Measurements from ENCODE around the gene WDR13.
"Not testable (repeated sequence)": the region's sequence is repeated elsewhere in the genome, so short reads cannot be mapped to it uniquely, and the experiment has no call there.

Gene WDR13

DNA sequence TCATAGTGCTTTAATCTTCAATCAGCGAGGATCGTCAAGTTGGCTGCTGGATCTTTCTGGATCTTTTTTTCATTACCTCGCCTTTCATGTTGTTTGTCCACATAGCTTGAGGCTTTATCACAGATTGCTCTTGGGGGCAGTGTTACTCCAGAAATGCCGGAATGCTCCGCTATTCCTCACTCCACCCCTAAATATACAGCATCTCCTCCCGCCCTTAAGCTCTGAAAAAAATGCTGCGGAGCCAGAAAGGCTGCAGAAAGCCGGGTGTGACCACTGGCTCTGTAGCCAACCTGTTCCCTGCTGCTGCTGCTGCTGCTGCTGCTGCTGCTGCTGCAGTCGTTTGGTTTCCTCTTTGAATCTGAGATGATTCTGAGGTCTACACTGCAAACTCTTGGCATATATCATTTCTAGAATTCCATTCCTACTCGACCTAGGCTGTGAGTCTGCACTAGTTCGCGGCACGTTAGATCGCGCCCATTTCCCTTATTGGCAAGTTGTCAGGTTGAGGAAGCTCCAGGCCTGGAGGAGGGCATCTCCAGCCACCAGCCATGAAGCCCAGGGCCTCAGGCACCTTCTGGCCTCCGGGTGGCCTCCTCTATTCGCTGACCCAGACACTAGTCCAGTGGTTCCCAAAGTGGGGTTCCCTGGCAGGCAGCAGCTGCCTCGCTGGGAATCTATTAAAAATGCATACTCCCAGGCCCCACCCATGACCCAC, 34.2 kb downstream of the WDR13 start:
- H3K27me3 ChIP-seq (ENCODE audit: insufficient read depth, low read length): no peaks in the 10 kb centered on the region
- no peaks in the 10 kb centered on the region for H3K4me1 ChIP-seq (ENCODE audit: insufficient read depth, low read length)
- H3K36me3 ChIP-seq (ENCODE audit: insufficient read depth, low read depth, low read length): no peaks in the 10 kb centered on the region
- H3K4me3 ChIP-seq (ENCODE audit: low read length): no peak overlapping the region
- no peak overlapping the region for H3K9ac ChIP-seq (ENCODE audit: low read depth, low read length)
- H3K27ac ChIP-seq (ENCODE audit: low read length): no peak overlapping the region
- H3K9me3 ChIP-seq (ENCODE audit: insufficient read depth, low read depth, low read length): no peaks in the 10 kb centered on the region

DNA sequence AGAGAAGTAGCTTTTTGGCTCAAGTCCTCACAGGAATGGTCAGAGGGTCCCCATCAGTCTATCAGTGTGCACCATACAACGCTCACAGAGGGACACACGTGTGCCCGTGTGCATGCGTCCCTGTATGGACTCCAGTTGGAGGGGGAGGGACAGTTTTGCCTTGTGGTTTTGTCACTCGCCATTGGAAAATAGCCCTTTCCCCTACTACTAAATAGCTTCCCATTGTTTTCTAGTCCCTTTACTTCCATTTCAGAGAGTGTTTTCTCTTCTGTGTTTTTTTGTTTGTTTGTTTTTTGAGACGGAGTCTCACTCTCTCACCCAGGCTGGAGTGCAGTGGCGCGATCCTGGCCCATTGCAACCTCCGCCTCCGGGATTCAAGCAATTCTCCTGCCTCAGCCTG, 34.9 kb downstream of the WDR13 start:
- H3K4me3 ChIP-seq (ENCODE audit: low read length): no peak overlapping the region
- no peak overlapping the region for H3K9ac ChIP-seq (ENCODE audit: low read depth, low read length)
- no peaks in the 10 kb centered on the region for H3K4me1 ChIP-seq (ENCODE audit: insufficient read depth, low read length)
- no peak overlapping the region for H3K27ac ChIP-seq (ENCODE audit: low read length)
- H3K36me3 ChIP-seq (ENCODE audit: insufficient read depth, low read depth, low read length): no peaks in the 10 kb centered on the region
- no peaks in the 10 kb centered on the region for H3K27me3 ChIP-seq (ENCODE audit: insufficient read depth, low read length)
- H3K9me3 ChIP-seq (ENCODE audit: insufficient read depth, low read depth, low read length): no peaks in the 10 kb centered on the region

DNA sequence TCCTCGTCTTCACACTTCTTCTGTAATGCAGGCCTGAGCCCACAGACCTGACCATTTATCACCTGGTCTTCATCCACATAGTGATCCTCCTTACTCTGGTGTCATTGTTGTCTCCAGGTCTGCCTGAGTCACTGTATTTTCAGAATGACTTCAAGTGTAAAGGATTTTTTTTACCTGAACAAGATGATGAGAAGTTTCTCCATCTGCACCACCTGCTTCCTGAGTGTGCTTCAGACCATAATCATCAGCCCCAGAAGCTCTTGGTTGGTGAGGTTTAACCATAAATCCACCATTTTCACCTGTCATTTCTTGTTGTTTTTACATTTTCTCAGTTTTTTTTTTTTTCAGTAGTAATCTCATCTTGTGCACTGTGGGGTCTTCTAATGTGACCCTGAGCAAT, 39.0 kb downstream of the WDR13 start:
- Histone ChIP-seq H3K9me3 (ENCODE audit: insufficient read depth, low read depth, low read length) (no peaks in the 10 kb centered on the region), H3K9ac (ENCODE audit: low read depth, low read length) (no peak overlapping the region), H3K27me3 (ENCODE audit: insufficient read depth, low read length) (no peaks in the 10 kb centered on the region), H3K4me1 (ENCODE audit: insufficient read depth, low read length) (no peaks in the 10 kb centered on the region), H3K36me3 (ENCODE audit: insufficient read depth, low read depth, low read length) (no peaks in the 10 kb centered on the region), H3K27ac (ENCODE audit: low read length) (no peak overlapping the region), H3K4me3 (ENCODE audit: low read length) (no peak overlapping the region)

DNA sequence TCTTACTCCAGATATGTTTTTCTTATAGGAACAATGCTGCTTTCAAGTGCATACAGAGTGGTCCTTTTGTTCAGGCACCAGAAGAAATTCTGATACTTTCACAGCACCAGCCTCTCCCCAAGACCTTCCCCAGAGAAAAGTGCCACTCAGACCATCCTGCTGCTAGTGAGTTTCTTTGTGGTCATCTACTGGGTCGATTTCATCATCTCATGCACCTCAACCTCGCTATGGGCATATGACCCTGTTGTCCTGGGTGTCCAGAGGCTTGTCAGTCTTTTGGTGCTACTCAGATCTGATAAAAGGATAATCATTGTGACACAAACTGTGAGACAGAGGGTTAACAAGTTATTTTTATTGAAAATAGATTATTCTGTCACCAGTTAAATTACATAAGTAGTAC, 39.5 kb downstream of the WDR13 start:
- Histone ChIP-seq H3K4me3 (ENCODE audit: low read length) (no peak overlapping the region), H3K9me3 (ENCODE audit: insufficient read depth, low read depth, low read length) (no peaks in the 10 kb centered on the region), H3K36me3 (ENCODE audit: insufficient read depth, low read depth, low read length) (no peaks in the 10 kb centered on the region), H3K9ac (ENCODE audit: low read depth, low read length) (no peak overlapping the region), H3K4me1 (ENCODE audit: insufficient read depth, low read length) (no peaks in the 10 kb centered on the region), H3K27ac (ENCODE audit: low read length) (no peak overlapping the region), H3K27me3 (ENCODE audit: insufficient read depth, low read length) (no peaks in the 10 kb centered on the region)

DNA sequence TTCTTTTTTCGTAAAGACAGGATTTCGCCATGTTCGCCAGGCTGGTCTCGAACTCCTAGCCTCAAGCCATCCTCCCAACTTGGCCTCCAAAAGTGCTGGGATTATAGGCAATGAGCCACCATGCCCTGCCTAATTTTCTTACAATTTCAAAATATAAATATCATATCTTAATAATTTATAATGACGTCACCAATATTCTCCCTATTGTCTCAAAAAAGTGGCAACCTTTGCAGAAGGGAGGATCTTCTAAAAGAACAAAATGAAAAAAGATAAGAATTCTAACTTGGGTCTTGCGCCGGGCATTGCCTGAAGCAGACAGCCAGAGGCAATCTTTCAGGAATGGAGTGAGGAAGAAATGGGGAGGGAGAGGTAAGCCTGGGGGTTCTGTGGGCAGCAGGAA, 48.4 kb downstream of the WDR13 start:
- H3K27me3 ChIP-seq (ENCODE audit: insufficient read depth, low read length): no peaks in the 10 kb centered on the region
- no peaks in the 10 kb centered on the region for H3K36me3 ChIP-seq (ENCODE audit: insufficient read depth, low read depth, low read length)
- H3K9ac ChIP-seq (ENCODE audit: low read depth, low read length): no peak overlapping the region
- no peak overlapping the region for H3K4me3 ChIP-seq (ENCODE audit: low read length)
- H3K4me1 ChIP-seq (ENCODE audit: insufficient read depth, low read length): peaks cover 6% of the 10 kb centered on the region; the same call in 1 of the 2 replicates
- no peaks in the 10 kb centered on the region for H3K9me3 ChIP-seq (ENCODE audit: insufficient read depth, low read depth, low read length)
- no peak overlapping the region for H3K27ac ChIP-seq (ENCODE audit: low read length)

DNA sequence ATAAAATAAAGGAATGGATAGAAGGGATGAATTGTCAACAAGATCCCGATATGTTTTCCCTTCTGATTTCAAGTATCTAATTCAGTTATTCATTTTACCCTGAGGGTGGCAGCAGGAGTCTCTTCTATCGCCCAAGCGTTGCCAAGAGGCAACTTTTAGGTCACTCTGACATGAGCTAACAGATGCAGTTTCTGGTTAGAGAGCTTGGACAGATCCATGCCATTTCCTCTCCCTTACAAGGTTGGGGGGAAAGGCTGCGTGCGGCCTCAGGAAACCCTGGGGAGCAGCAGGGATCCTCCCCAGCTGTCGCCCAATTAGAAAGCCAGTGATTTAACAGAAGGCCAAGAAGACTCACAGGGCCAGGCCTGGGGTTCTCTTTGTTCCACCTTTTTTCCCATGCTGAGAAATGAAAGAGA, 51.1 kb downstream of the WDR13 start:
- peaks cover 6% of the 10 kb centered on the region; the same call in 1 of the 2 replicates for H3K4me1 ChIP-seq (ENCODE audit: insufficient read depth, low read length)
- H3K9ac ChIP-seq (ENCODE audit: low read depth, low read length): no peak overlapping the region
- no peak overlapping the region for H3K27ac ChIP-seq (ENCODE audit: low read length)
- no peaks in the 10 kb centered on the region for H3K36me3 ChIP-seq (ENCODE audit: insufficient read depth, low read depth, low read length)
- no peak overlapping the region for H3K4me3 ChIP-seq (ENCODE audit: low read length)
- no peaks in the 10 kb centered on the region for H3K27me3 ChIP-seq (ENCODE audit: insufficient read depth, low read length)
- no peaks in the 10 kb centered on the region for H3K9me3 ChIP-seq (ENCODE audit: insufficient read depth, low read depth, low read length)

DNA sequence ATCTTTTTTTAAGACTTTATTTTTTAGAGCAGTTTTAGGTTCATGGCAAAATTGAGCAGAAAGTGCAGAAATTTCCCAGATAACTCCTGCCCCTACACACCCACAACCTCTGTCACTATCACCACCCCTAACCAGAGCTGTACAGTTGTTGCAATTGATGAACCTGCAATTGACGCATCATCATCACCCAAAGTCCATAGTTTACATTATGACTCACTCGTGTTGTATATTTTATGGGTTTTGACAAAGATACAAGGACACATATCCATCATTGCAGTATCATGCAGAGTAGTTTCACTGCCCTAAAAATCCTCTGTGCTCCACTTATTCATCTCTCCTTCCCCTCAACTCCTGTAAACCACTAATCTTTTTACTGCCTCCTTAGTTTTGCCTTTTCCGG, 51.8 kb downstream of the WDR13 start:
- H3K9ac ChIP-seq (ENCODE audit: low read depth, low read length): no peak overlapping the region; the same call in 1 of the 2 replicates
- no peaks in the 10 kb centered on the region for H3K27me3 ChIP-seq (ENCODE audit: insufficient read depth, low read length)
- no peak overlapping the region for H3K27ac ChIP-seq (ENCODE audit: low read length)
- H3K4me1 ChIP-seq (ENCODE audit: insufficient read depth, low read length): peaks cover 6% of the 10 kb centered on the region; the same call in 1 of the 2 replicates
- H3K36me3 ChIP-seq (ENCODE audit: insufficient read depth, low read depth, low read length): no peaks in the 10 kb centered on the region
- H3K9me3 ChIP-seq (ENCODE audit: insufficient read depth, low read depth, low read length): no peaks in the 10 kb centered on the region
- H3K4me3 ChIP-seq (ENCODE audit: low read length): peak overlapping the region; percentile 41; the same call in 1 of the 2 replicates

DNA sequence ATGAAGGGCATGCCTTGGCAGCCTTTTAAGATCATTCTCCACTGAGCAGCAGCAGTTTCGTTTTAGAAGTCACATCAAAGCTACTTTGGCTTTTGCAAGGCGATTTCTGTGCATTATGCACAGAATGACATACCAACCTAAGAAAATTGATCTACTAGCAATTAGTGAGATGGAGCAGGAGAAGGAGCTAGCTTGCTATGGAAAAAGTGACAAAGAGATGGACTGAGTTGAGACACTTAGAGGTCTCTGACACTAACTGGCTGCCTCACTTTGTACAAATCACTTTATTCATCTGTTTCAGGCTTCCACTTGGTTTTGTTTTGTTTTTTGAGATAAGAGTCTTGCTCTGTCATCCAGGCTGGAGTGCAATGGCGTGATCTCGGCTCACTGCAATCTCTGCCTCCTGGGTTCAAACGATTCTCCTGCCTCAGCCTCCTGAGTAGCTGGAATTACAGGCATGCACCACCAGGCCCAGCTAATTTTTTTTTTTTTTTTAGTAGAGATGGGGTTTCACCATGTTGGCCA, 54.8 kb downstream of the WDR13 start:
- not testable (repeated sequence) for H3K9ac ChIP-seq (ENCODE audit: low read depth, low read length); H3K4me1 ChIP-seq (ENCODE audit: insufficient read depth, low read length); H3K27me3 ChIP-seq (ENCODE audit: insufficient read depth, low read length); H3K36me3 ChIP-seq (ENCODE audit: insufficient read depth, low read depth, low read length); H3K9me3 ChIP-seq (ENCODE audit: insufficient read depth, low read depth, low read length); H3K4me3 ChIP-seq (ENCODE audit: low read length); H3K27ac ChIP-seq (ENCODE audit: low read length)

DNA sequence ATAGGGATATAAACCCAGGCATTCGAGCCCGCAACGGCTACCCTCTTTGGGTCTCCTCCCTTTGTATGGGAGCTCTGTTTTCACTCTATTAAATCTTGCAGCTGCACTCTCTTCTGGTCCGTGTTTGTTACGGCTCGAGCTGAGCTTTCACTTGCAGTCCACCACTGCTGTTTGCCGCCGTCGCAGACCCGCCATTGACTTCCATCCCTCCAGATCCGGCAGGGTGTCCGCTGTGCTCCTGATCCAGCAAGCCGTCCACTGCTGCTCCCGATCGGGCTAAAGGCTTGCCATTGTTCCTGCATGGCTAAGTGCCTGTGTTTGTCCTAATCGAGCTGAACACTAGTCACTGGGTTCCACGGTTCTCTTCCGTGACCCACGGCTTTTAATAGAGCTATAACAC, 57.5 kb downstream of the WDR13 start:
- H3K36me3 ChIP-seq (ENCODE audit: insufficient read depth, low read depth, low read length); H3K27ac ChIP-seq (ENCODE audit: low read length); H3K9me3 ChIP-seq (ENCODE audit: insufficient read depth, low read depth, low read length); H3K27me3 ChIP-seq (ENCODE audit: insufficient read depth, low read length); H3K4me3 ChIP-seq (ENCODE audit: low read length); H3K9ac ChIP-seq (ENCODE audit: low read depth, low read length); H3K4me1 ChIP-seq (ENCODE audit: insufficient read depth, low read length): not testable (repeated sequence)

All from iPS-20b (cell line).